Skeletal muscle satellite cell (primary cell): ENCODE results near the gene ZNF800.
"Not testable (repeated sequence)": the region's sequence is repeated elsewhere in the genome, so short reads cannot be mapped to it uniquely, and the experiment has no call there.

Source experiments
- H3K27me3 ChIP-seq: 2 replicates; pipeline ENCODE4 v1.7.0; 2013; ENCODE audit warnings: low read length; ENCODE audit not compliant: control insufficient read depth, insufficient read depth
- H3K36me3 ChIP-seq: 2 replicates; pipeline ENCODE4 v1.7.0; 2013; ENCODE audit warnings: mild to moderate bottlenecking, control low read depth, low read length; ENCODE audit not compliant: insufficient read depth
- H3K4me1 ChIP-seq: 2 replicates; pipeline ENCODE4 v1.7.0; 2013; ENCODE audit warnings: low read length; ENCODE audit not compliant: control insufficient read depth, insufficient read depth
- H3K4me2 ChIP-seq: 2 replicates; pipeline ENCODE4 v1.7.0; 2013; ENCODE audit warnings: mild to moderate bottlenecking, low read length
- H3K4me3 ChIP-seq: 2 replicates; pipeline ENCODE4 v1.7.0; 2013; ENCODE audit warnings: low read length
- H3K9ac ChIP-seq: 2 replicates; pipeline ENCODE4 v1.7.0; 2013; ENCODE audit warnings: mild to moderate bottlenecking, low read depth, low read length, moderate library complexity
- H3K9me3 ChIP-seq: replicated peaks from 2 replicates; pipeline ENCODE4 v1.7.0; 2013; ENCODE audit warnings: mild to moderate bottlenecking, control low read depth, low read length

ZNF800 gene

DNA sequence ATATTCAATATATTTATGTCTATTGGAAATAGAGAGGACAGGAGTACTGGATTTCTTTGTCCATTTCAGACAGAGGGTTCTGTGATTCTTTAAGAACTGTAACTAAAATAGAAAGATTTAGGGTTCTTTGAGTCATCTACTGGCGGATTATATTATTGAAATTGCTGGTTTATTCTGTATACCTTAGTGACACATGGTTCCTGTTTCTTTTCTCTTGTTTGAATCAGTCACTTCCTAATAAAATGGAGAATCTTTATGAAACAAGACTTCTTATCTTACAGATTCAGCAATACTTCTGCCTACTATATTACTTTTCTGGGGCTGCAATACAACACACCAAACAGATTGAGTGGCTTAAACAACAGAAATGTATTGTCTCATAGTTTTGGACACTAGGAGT is 20.8 kb upstream of the ZNF800 start:
- no peak overlapping the region for H3K4me3 ChIP-seq

GRCh38 chr7:127411176-127411575 is 18.7 kb upstream of the ZNF800 start:
- H3K9me3 ChIP-seq, result no peaks in the 10 kb centered on the region
- H3K9ac ChIP-seq, result no peak overlapping the region
- H3K36me3 ChIP-seq, result no peaks in the 10 kb centered on the region
- no peaks in the 10 kb centered on the region for H3K4me1 ChIP-seq
- H3K4me3 ChIP-seq, result no peak overlapping the region
- peaks cover 14% of the 10 kb centered on the region for H3K27me3 ChIP-seq
- H3K4me2 ChIP-seq, result no peak overlapping the region

More for the DNA sequence above, 20.8 kb upstream of the ZNF800 start:
- H3K4me2 ChIP-seq, result no peak overlapping the region
- no peaks in the 10 kb centered on the region for H3K4me1 ChIP-seq
- no peak overlapping the region for H3K9ac ChIP-seq
- H3K9me3 ChIP-seq, result no peaks in the 10 kb centered on the region
- peaks cover 13% of the 10 kb centered on the region for H3K27me3 ChIP-seq
- H3K36me3 ChIP-seq, result no peaks in the 10 kb centered on the region

DNA sequence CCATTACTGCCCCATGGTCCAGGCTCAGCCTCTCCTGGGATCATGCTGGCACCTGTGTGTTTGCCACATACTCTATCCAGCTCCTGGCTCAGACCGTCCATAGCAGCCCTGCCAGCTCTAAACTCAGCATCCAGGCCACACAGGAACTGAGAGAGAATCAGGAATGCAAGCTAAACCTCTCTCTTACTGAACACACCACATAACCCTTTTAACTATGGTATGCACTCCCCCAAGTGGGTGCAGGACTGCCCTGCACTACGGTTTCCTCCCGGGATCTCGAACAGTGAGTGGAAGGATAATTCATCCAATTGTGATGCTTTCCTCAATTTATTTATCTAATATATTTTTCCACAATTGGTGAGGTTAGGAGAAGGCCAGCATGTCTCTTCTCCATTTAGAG is 17.1 kb upstream of the ZNF800 start:
- Histone ChIP-seq H3K36me3 (no peaks in the 10 kb centered on the region), H3K9me3 (no peaks in the 10 kb centered on the region), H3K4me2 (no peak overlapping the region), H3K27me3 (peaks cover 19% of the 10 kb centered on the region), H3K4me1 (no peaks in the 10 kb centered on the region), H3K9ac (no peak overlapping the region), H3K4me3 (no peak overlapping the region)

DNA sequence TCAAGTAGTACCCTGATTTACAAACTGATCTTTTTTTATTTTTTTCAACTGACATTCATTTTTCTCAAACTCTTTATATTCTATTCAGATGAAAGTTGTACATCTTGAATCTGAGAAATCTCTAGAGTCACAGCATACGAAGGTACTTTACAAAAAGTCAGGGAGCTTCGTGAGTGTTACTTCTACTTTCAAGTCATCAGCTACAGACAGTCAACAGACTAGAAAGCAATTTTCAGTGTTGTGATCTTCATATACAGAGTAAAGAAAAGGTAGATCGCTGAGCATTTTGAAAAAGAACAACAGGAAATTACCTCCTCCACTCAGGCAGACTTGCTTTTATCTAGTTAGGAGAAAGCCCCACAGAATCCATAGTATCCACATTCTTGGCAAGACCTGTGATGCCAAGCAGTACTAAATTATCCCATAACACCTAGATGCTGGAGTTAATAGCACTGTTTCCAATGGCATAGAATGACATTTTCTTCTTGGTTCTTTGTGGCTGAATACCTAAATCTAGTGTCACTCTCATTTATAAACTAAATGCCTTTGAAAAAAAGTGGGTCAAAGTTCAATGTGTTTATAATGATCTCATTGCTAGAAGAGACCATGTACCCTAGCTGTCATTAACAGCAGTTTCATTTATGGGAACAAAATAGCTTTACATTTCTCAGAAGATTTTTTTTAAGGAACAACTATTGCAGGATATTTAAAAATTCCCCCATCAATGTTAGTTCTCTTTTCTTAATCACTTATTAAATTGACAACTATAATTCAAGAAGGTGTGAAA is 12.0 kb upstream of the ZNF800 start:
- no peak overlapping the region for H3K9ac ChIP-seq

GRCh38 chr7:127396184-127396583 is 3.7 kb upstream of the ZNF800 start:
- H3K4me1 ChIP-seq, result peaks cover 10% of the 10 kb centered on the region
- no peaks in the 10 kb centered on the region for H3K9me3 ChIP-seq
- no peak overlapping the region for H3K4me2 ChIP-seq
- no peak overlapping the region for H3K9ac ChIP-seq
- no peak overlapping the region for H3K4me3 ChIP-seq
- peaks cover 19% of the 10 kb centered on the region for H3K27me3 ChIP-seq
- H3K36me3 ChIP-seq, result no peaks in the 10 kb centered on the region

More for the DNA sequence above, 12.0 kb upstream of the ZNF800 start:
- H3K4me2 ChIP-seq, result no peak overlapping the region
- H3K9me3 ChIP-seq, result no peaks in the 10 kb centered on the region
- H3K4me3 ChIP-seq, result no peak overlapping the region
- peaks cover 27% of the 10 kb centered on the region for H3K27me3 ChIP-seq
- no peaks in the 10 kb centered on the region for H3K36me3 ChIP-seq
- H3K4me1 ChIP-seq, result no peaks in the 10 kb centered on the region

GRCh38 chr7:127395104-127395503 is 2.6 kb upstream of the ZNF800 start:
- H3K4me1 ChIP-seq, result peaks cover 14% of the 10 kb centered on the region
- H3K4me3 ChIP-seq, H3K36me3 ChIP-seq, H3K9ac ChIP-seq, H3K9me3 ChIP-seq, H3K4me2 ChIP-seq: not testable (repeated sequence)
- peaks cover 13% of the 10 kb centered on the region for H3K27me3 ChIP-seq

DNA sequence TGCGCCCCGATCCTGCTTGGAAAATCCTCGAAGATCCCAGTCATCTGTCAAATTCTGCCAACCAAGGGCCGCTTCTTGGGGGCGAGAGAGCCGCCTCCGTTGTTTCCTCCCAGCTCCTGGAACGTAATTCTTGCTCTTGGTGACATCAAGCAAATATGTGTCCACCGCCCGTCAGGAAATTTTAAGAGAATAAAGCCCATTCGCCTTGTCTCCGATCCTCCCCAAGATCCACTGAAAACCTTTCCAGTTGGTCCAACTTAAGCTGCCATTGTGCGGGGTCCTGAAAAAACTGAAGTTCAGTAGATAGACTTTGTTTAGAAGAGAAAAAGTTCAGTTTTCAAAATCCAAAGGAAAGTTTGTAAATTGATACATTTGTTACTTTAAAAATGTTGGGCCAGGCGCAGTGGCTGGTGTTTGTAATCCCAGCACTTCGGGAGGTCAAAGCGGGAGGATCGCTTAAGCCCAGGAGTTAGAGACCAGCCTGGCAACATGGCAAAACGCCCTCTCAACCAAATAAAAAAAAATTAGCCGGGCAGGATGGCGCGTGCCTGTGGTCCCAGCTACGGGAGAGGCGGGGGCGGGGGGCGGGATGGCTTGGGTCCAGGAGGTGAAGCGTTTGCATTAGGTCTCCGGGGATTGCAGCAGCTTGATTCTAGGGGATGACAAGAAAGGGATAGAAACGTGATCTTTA is 1.0 kb upstream of the ZNF800 start:
- H3K36me3 ChIP-seq, result peaks cover 20% of the 10 kb centered on the region
- peak overlapping the region; percentile 100 for H3K4me2 ChIP-seq
- H3K27me3 ChIP-seq, result no peaks in the 10 kb centered on the region
- peak overlapping the region; percentile 99 for H3K9ac ChIP-seq
- no peaks in the 10 kb centered on the region for H3K9me3 ChIP-seq
- peak overlapping the region; percentile 99 for H3K4me3 ChIP-seq
- peaks cover 19% of the 10 kb centered on the region for H3K4me1 ChIP-seq

DNA sequence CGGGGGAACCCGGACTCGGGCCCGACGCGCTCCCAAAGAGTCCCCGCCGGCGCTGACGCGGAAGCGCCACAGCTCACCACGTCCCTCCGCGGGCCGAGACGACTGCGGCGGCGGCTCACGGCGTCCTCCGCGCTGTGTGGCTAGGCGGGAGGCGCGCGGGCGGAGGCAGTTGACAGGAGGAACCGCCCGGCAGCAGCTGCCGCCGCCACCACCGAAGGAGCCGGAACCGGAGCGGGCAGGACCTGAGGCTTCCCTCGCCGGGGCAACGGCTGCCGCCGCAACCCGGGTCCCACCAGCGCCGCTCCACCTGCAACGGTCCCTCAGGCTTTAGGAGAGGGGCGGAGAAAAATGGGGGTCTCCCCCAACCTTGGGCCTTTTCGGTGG is 334 bp downstream of the ZNF800 start:
- Histone ChIP-seq H3K4me3 (peak overlapping the region; percentile 99), H3K9ac (peak overlapping the region; percentile 99), H3K36me3 (peaks cover 30% of the 10 kb centered on the region), H3K4me2 (peak overlapping the region; percentile 100), H3K9me3 (no peaks in the 10 kb centered on the region), H3K4me1 (peaks cover 19% of the 10 kb centered on the region), H3K27me3 (no peaks in the 10 kb centered on the region)

GRCh38 chr7:127391591-127392181 is 822 bp downstream of the ZNF800 start:
- Histone ChIP-seq H3K4me1 (peaks cover 19% of the 10 kb centered on the region), H3K36me3 (peaks cover 33% of the 10 kb centered on the region), H3K4me2 (peak overlapping the region; percentile 100), H3K27me3 (no peaks in the 10 kb centered on the region), H3K9ac (peak overlapping the region; percentile 99), H3K4me3 (peak overlapping the region; percentile 99), H3K9me3 (no peaks in the 10 kb centered on the region)

GRCh38 chr7:127390817-127391590 is 1.5 kb downstream of the ZNF800 start:
- peak overlapping the region; percentile 100 for H3K4me2 ChIP-seq
- peaks cover 19% of the 10 kb centered on the region for H3K4me1 ChIP-seq
- peak overlapping the region; percentile 99 for H3K9ac ChIP-seq
- no peaks in the 10 kb centered on the region for H3K27me3 ChIP-seq
- H3K9me3 ChIP-seq, result no peaks in the 10 kb centered on the region
- H3K4me3 ChIP-seq, result peak overlapping the region; percentile 99
- H3K36me3 ChIP-seq, result peaks cover 38% of the 10 kb centered on the region

DNA sequence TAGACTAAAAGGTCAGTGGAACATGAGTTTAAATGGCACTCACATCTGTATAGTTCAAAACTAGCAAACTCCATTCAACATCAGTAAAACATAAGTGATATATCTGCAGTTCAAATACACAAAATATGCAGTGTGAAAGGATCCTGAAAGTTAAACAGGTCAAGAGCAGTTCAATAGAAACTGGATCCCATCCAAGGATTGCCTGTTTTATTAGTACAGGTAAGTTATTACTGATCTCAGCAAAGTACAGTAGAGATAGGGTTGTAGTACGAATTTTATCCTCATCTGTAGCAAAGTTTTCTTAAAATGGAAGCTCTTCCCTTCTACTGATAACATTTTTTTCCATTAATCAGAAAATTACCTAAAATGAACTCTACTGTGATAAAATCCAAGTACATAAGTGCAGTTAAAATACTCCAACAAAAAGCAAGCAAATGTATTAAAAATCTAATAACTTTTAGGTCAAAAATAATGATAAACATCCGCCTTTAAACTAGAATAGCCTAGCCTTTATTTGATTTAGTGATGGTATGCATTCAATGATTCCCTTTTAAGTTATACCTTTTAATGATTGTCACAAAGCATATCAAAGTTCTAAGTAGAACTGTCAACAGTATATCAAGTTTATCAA is 2.2 kb downstream of the ZNF800 start:
- Histone ChIP-seq H3K36me3 (peaks cover 40% of the 10 kb centered on the region), H3K27me3 (no peaks in the 10 kb centered on the region), H3K9ac (no peak overlapping the region), H3K4me1 (peaks cover 19% of the 10 kb centered on the region), H3K4me2 (peak overlapping the region; percentile 100), H3K4me3 (no peak overlapping the region), H3K9me3 (no peaks in the 10 kb centered on the region)
